Natural killer cell treated with Interleukin-12 subunit alpha and Interleukin-12 subunit beta and Interleukin-15 and Interleukin-18, amount 100 ng/mL, for 72 hours (primary cell): ENCODE measurements around the gene COX6B2. TPM values are rescaled to one million over a fixed set of nuclear protein-coding genes. Genes with fewer than 3 reads are reported as not detected.
A peak's percentile ranks its signal among the peaks of the same experiment; 100 is the strongest.
"Not testable (repeated sequence)": the region's sequence is repeated elsewhere in the genome, so short reads cannot be mapped to it uniquely, and the experiment has no call there.

Source experiments
- ATAC-seq, 2 donors: fragments of 150-1000 bp; cut with Tn5 transposase in 1 of 2; sonication (Bioruptor Pico), chemical (Tn5 transposase) in 1 of 2; 2 replicates each; pipeline ENCODE4 v1.10.0; 2021
- DNase-seq: peaks from one replicate; pipeline ENCODE4 v3.0.0; 2022; ENCODE audit warnings: low spot score
- H3K27ac Mint-ChIP-seq, 2 donors: 1 replicate in 1 of 2; 2 replicates in 1 of 2; pipeline ENCODE4 v1.8.0; 2022; ENCODE audit warnings: mixed read lengths in 2 of 2, mild to moderate bottlenecking in 1 of 2, moderate library complexity in 1 of 2
- H3K27me3 Mint-ChIP-seq, 2 donors: 1 replicate in 1 of 2; 2 replicates in 1 of 2; pipeline ENCODE4 v1.8.0; 2022; ENCODE audit warnings: mixed read lengths in 2 of 2
- H3K36me3 Mint-ChIP-seq: one replicate; pipeline ENCODE4 v1.8.0; 2022; ENCODE audit warnings: mixed read lengths
- H3K4me1 Mint-ChIP-seq, 2 donors: 1 replicate in 1 of 2; 2 replicates in 1 of 2; pipeline ENCODE4 v1.8.0; 2022; ENCODE audit warnings: low read depth in 2 of 2, mixed read lengths in 2 of 2, mild to moderate bottlenecking in 1 of 2
- H3K4me3 Mint-ChIP-seq: one replicate; pipeline ENCODE4 v1.8.0; 2022; ENCODE audit warnings: mixed read lengths
- H3K9me3 Mint-ChIP-seq: 2 replicates; pipeline ENCODE4 v1.8.0; 2022; ENCODE audit warnings: mixed read lengths
- total RNA-seq, 2 donors: library from RNA; stranded (reverse); gene quantifications; one replicate each; pipeline ENCODE4 v1.2.3, GENCODE V29; 2022

Gene COX6B2
- total RNA-seq, 2 donors from 2014 or later = not detected

- Mint-ChIP-seq H3K4me1 (peaks cover 6 to 7% of the 10 kb centered on the region in 2 donors), H3K27me3 (peaks cover 6 to 11% of the 10 kb centered on the region in 2 donors), H3K27ac (no peak overlapping the region), H3K4me3 (no peak overlapping the region), H3K36me3 (no peaks in the 10 kb centered on the region), H3K9me3 (no peaks in the 10 kb centered on the region)
- DNase-seq = no peak
- ATAC-seq = no peak
Measured at GRCh38 chr19:55333870-55334269, 20.6 kb downstream of the COX6B2 start.

- H3K4me1 Mint-ChIP-seq, H3K27ac Mint-ChIP-seq, DNase-seq, ATAC-seq, H3K4me3 Mint-ChIP-seq, H3K9me3 Mint-ChIP-seq, H3K36me3 Mint-ChIP-seq, H3K27me3 Mint-ChIP-seq: not testable (repeated sequence)
Measured at GRCh38 chr19:55329791-55330190, 24.7 kb downstream of the COX6B2 start.

GRCh38 chr19:55328774-55329318 is 25.7 kb downstream of the COX6B2 start:
- not testable (repeated sequence) for ATAC-seq, H3K27ac Mint-ChIP-seq, H3K4me3 Mint-ChIP-seq, H3K27me3 Mint-ChIP-seq, H3K9me3 Mint-ChIP-seq, H3K4me1 Mint-ChIP-seq, DNase-seq, H3K36me3 Mint-ChIP-seq

GRCh38 chr19:55325172-55325571 is 29.3 kb downstream of the COX6B2 start, which contains the start of gene TMEM150B:
Gene TMEM150B (minus strand): TSS chr19:55325341. CDS start chr19:55321036, 4,305 bp downstream.
- DNase-seq (no peak), ATAC-seq (no peak)
- H3K27ac Mint-ChIP-seq = no peak within 1 kb of the TSS
- no peaks in the 10 kb centered on the region for H3K9me3 Mint-ChIP-seq
- H3K4me1 Mint-ChIP-seq = no peaks in the 10 kb centered on the region
- peak within 1 kb of the TSS; percentile 32 for H3K4me3 Mint-ChIP-seq
- peaks cover 8 to 9% of the 10 kb centered on the region in 2 donors for H3K27me3 Mint-ChIP-seq
- H3K36me3 Mint-ChIP-seq = no peaks in the 10 kb centered on the region

DNA sequence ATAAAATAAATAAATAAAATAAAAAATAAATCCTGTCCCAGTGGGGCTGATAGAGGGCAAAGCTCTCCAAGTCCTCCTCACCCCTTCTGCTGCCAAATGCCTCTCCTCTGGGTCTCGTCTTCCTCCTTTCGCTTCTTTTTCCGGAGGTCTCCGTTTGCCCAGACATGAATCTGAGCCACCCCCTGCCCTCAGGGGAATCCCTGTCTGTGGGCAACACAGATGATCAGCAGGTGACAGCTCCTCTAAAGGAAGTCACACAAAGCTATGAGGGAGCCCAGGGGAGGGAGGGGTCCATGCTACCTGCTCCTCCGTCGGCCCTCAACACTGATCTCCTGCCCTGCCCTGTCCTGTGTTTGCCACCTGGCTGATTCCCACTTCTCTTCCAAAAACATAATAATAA is 29.9 kb downstream of the COX6B2 start:
- Mint-ChIP-seq H3K4me3 (peak overlapping the region; percentile 32), H3K9me3 (no peaks in the 10 kb centered on the region), H3K36me3 (no peaks in the 10 kb centered on the region), H3K27me3 (peaks cover 8 to 9% of the 10 kb centered on the region in 2 donors), H3K27ac (no peak overlapping the region), H3K4me1 (no peaks in the 10 kb centered on the region)
- DNase-seq (no peak), ATAC-seq (no peak)

DNA sequence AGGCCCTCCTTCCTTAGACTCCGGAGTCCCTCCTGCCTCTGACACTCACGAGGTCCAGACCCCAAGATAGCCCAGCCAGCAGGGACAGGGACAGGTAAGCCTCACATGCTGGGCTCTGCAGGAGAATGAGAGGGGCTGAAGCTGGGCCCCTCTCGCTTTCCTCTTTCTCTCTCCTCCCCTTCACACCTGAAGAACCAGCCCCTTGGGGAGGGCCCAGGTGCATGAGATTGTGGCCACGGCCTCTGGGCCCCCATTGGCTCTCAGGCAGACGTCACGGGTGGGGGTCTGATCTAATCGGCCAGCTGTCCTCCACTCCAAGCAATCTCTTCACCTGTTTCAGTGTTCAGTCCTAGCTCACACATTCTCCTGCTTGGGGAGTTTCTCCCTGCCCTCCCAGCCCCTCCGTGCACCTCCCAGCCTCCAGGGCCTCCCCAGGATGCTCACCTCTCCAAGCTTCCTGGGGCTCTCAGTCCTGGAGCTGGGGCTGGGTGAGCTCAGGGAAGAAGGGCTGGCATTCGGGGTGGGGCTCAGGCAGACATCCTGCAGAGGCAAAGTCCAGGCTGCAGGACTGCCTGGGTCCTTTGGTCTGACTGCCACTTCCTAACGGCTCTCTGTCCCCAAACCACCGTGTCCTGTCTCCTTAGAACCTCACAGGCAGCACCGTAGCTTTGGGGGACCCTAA is 32.2 kb downstream of the COX6B2 start:
- H3K4me1 Mint-ChIP-seq = no peaks in the 10 kb centered on the region
- no peaks in the 10 kb centered on the region for H3K36me3 Mint-ChIP-seq
- H3K27ac Mint-ChIP-seq = peak overlapping the region in 1 of 2 donors; percentile 75
- no peak for DNase-seq
- peak in 1 of 2 donors; percentile 24 for ATAC-seq
- H3K27me3 Mint-ChIP-seq = peaks cover 8 to 9% of the 10 kb centered on the region in 2 donors
- no peak overlapping the region for H3K4me3 Mint-ChIP-seq
- no peaks in the 10 kb centered on the region for H3K9me3 Mint-ChIP-seq

GRCh38 chr19:55321466-55322137 is 32.9 kb downstream of the COX6B2 start:
- Mint-ChIP-seq H3K9me3 (no peaks in the 10 kb centered on the region), H3K27me3 (peaks cover 8 to 9% of the 10 kb centered on the region in 2 donors), H3K4me1 (no peaks in the 10 kb centered on the region), H3K4me3 (no peak overlapping the region), H3K36me3 (no peaks in the 10 kb centered on the region), H3K27ac (peak overlapping the region in 1 of 2 donors; percentile 75)
- no peak for DNase-seq
- ATAC-seq = no peak

- ATAC-seq = no peak
- peaks cover 8 to 9% of the 10 kb centered on the region in 2 donors for H3K27me3 Mint-ChIP-seq
- no peaks in the 10 kb centered on the region for H3K4me1 Mint-ChIP-seq
- H3K4me3 Mint-ChIP-seq = no peak overlapping the region
- no peak for DNase-seq
- no peaks in the 10 kb centered on the region for H3K36me3 Mint-ChIP-seq
- no peaks in the 10 kb centered on the region for H3K9me3 Mint-ChIP-seq
- H3K27ac Mint-ChIP-seq = no peak overlapping the region
Measured at GRCh38 chr19:55320844-55321419, 33.6 kb downstream of the COX6B2 start.

DNA sequence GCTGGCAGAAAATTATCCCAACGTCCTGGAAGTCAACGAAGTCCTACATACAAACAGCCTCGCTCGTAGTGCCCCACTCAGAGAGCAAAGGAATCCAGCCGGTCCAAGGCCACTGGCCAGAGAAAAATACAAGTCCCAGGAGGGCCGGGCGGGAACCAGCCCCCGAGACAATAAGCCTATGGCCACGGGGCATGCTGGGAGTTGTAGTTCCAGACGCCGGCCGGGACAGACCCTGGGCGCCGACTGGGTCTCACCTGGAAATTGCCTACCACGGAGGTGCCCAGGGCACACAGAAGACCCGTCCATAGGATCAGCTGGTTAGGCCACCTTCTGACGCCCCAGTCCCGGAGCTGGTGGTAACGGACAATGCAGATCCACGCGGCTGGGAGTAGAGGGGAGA is 34.7 kb downstream of the COX6B2 start:
- Mint-ChIP-seq H3K27me3 (peaks cover 8 to 9% of the 10 kb centered on the region in 2 donors), H3K9me3 (no peaks in the 10 kb centered on the region), H3K4me1 (no peaks in the 10 kb centered on the region), H3K4me3 (no peak overlapping the region), H3K36me3 (no peaks in the 10 kb centered on the region), H3K27ac (no peak overlapping the region)
- ATAC-seq (no peak), DNase-seq (no peak)

- ATAC-seq = peak in 1 of 2 donors; percentile 21
Measured at GRCh38 chr19:55316646-55317045, 37.9 kb downstream of the COX6B2 start.

GRCh38 chr19:55315956-55316525 is 38.5 kb downstream of the COX6B2 start:
- DNase-seq (no peak), ATAC-seq (no peak)
- Mint-ChIP-seq H3K27ac (no peak overlapping the region), H3K36me3 (no peaks in the 10 kb centered on the region), H3K27me3 (no peaks in the 10 kb centered on the region), H3K4me1 (no peaks in the 10 kb centered on the region), H3K9me3 (no peaks in the 10 kb centered on the region), H3K4me3 (no peak overlapping the region)

More at GRCh38 chr19:55316646-55317045, 37.9 kb downstream of the COX6B2 start:
- H3K4me1 Mint-ChIP-seq = no peaks in the 10 kb centered on the region
- H3K27me3 Mint-ChIP-seq = peaks cover 0 to 2% of the 10 kb centered on the region in 2 donors
- DNase-seq = no peak
- no peaks in the 10 kb centered on the region for H3K36me3 Mint-ChIP-seq
- H3K27ac Mint-ChIP-seq = no peak overlapping the region
- H3K4me3 Mint-ChIP-seq = no peak overlapping the region
- no peaks in the 10 kb centered on the region for H3K9me3 Mint-ChIP-seq

DNA sequence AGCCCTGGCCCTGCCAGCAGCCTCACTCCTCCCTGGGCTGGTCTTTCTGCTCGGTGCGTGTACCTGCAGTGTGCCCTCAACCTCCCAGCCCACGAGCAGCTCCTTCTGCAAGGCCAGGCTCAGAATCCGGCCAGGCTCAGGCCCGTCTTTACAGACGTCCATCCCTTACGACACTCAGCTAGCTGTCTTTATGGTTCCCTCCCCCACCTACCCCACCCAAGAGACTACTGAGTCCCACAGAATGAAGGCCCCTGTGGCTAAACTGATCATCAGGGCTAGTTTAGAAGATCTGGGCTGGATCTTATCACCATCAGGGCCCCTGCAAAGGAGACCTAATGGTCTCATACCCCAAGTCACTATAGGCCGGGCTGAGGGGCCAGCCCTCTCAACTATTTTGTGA is 40.1 kb downstream of the COX6B2 start:
- H3K27me3 Mint-ChIP-seq = no peaks in the 10 kb centered on the region
- H3K36me3 Mint-ChIP-seq = no peaks in the 10 kb centered on the region
- H3K27ac Mint-ChIP-seq = no peak overlapping the region
- no peaks in the 10 kb centered on the region for H3K4me1 Mint-ChIP-seq
- no peaks in the 10 kb centered on the region for H3K9me3 Mint-ChIP-seq
- no peak for DNase-seq
- no peak for ATAC-seq
- no peak overlapping the region for H3K4me3 Mint-ChIP-seq

GRCh38 chr19:55312621-55313512 is 41.7 kb downstream of the COX6B2 start:
- H3K27me3 Mint-ChIP-seq = no peaks in the 10 kb centered on the region
- no peak overlapping the region for H3K27ac Mint-ChIP-seq
- H3K4me3 Mint-ChIP-seq = no peak overlapping the region
- no peaks in the 10 kb centered on the region for H3K9me3 Mint-ChIP-seq
- H3K36me3 Mint-ChIP-seq = no peaks in the 10 kb centered on the region
- H3K4me1 Mint-ChIP-seq = no peaks in the 10 kb centered on the region
- ATAC-seq (no peak), DNase-seq (no peak)
